HG03175 (cell line): Measurements from ENCODE around the gene TMA7B.

Experiments used
- ATAC-seq: cut with Tn5 transposase; IDR thresholded peaks from one replicate; pipeline ENCODE4 v1.9.1; 2021; ENCODE audit warnings: mild to moderate bottlenecking, moderate library complexity; ENCODE audit not compliant: unreplicated experiment

The TMA7B gene

DNA sequence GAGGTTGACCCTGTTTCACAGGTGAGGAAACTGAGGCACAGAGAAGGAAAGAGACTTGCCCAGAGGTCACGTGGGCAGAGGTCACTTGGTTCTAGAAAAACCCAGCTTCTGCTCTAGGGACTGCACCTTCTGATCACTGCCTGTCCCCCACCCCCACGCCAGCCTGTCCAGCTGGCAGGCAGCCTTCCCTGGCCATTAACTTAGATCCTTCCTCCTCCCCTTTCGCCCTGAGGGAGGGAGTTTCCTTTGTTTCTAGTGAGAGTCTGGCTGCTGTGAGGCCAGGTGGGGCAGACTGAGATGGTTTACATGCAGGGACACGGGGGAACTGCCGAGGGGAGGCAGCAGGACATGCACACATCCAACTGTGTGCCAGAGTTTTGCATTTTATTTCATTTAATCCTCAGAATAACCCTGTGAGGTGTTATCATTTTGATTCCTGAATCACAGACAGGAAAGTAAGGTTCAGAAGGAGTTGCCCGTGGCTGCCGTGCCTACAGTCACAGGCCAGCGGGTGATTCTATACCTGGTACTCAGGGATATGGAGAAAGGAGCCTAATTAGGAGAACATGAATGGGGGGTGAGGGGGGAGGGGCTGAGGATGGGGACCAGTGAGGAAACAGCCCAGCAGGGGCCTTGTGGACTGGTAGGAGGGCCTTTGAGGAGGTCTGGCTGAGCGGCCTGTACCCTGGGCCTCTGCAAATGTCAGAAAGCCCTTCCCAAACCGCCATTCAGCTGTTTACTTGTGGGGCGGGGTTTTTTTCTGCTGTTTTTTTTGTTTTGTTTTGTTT lies 37.9 kb downstream of the TMA7B start:
- no peak for ATAC-seq

DNA sequence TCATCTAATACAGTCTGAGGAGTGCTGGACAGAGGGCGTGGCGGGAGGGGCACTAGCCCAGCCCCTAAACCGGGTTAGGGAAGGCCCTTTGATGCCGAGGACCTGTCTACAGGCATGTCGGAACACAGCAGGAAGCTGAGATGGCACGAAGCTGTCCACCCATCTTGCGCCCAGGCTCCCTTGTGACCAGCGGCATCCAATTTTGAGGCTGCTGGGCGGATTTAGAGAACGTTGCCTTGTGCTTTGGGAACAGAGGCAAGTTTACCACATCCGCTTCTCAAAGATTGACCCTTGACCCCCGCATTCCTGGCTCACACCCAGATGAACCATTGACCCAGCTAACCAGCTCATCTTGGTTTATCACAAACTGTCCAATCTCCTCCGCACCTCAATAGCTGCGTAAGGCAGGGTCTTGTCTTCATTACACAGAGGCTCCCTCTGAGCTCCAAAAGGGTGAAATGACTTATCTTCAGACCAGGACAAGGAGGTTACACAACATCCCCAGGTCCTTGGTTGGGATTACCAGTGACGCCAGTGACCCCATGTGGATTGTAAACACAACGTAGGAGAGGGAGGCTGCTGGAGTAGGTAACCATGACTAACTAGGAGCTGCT lies 39.1 kb downstream of the TMA7B start:
- ATAC-seq = no peak

DNA sequence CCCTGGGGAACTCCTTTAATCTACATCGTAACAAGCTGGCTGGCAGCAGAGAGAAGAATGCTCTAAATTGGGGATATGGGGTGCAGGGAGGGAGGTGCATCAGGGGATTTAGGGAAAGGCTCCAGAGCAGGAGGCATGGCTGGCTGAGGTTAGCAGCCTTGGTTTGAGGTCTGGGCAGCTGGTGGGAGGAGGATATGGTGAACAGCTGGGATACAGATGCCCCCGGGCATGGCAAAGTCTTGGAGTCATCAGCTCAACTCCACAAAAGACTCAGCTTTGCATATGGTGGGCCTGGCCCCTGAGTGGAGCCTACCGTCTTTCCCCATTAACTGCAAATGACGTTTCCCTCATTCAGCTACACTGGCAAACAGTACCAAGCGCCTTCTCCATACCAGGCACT lies 40.0 kb downstream of the TMA7B start:
- no peak for ATAC-seq

DNA sequence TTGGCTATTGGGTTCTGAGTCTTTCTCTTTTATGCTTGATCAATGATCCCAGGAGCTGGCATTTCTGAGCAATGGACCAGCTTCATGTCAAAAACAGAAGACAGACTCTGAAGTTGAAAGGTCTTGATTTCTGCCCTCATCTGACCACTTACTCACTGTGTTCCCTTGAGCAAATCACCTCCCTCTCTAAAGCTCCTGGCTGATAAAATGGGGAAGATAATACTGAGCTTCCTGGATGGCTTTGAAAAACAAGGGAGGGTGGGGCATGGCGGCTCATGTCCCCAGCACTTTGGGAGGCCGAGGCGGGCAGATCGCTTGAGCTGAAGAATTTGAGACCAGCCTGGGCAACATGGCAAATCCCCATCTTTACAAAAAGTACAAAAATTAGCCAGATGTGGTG lies 40.9 kb downstream of the TMA7B start:
- ATAC-seq = no peak

DNA sequence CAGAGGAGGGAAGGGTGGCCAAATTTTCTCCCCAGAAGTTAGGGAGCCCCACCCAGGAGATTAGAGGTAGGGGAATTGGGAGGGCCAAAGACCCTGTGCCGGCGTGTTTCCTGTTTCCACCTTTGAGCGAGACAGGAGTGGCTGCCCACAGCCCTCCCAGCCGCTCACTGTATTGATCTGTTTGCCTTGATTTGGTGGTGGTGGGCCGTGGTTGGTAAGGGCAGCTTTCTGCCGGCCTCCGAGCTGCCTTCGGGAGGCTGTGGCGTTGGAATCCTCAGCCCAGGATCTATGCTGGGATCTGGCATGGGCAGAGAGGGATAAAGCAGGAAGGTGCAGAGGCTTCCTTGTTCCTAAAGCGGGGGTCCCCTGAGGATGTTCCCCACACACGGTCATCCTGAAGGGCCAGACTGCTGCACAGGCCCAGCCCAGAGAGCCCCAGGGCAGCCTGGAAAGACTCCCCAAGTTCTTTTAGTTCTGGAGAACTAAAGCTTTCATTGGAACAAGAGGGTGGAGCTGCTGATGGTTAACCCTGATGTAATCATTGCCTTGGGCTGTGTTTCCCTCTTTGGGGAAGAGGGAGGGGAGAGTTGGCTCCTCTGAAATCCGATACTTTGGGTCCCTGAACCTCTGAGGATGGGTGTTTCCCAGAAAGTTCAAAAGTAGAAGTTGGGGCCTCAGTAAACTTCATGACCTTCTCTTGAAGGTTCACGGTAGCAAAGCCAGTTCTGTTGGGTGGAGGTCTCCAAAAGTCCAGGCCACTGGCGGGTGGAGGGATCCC lies 41.8 kb downstream of the TMA7B start:
- ATAC-seq = no peak

DNA sequence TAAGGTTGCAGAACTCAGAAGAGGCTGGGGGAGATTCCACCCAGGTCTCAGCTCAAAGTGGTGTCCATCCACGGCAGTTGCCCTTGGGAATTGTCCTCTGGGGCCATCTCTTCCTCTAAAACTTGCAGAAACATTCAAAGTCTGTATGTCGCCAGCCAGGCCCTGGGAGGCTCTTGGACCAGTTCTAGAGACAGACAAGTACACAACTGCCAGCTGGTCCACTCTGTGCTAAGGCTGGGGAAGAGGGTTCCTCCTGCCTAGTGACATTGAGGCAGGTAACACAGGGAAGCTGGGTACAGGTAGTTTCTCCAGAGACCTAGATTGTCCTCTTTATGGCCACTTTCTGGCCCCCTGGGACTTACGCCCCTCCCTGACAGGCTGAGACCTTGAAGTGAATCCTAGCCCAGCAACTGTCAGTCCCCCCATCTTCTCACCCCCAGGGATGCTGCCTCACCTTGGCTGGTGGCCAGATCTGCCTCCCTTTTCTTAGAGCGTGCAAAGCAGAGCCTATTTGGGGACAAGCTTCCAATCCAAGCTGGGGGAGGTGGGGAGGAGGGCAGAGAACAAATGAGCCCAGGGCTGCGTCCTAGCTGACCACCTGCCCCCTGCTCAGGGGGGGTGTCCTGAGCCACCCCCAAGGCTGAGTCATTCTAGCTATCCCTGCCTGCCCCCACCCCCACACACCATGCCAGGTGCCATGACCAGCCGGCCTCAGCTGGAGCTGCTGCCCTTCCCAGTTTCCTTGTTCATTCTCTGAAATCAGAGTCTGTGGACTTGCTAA lies 42.9 kb downstream of the TMA7B start:
- no peak for ATAC-seq

DNA sequence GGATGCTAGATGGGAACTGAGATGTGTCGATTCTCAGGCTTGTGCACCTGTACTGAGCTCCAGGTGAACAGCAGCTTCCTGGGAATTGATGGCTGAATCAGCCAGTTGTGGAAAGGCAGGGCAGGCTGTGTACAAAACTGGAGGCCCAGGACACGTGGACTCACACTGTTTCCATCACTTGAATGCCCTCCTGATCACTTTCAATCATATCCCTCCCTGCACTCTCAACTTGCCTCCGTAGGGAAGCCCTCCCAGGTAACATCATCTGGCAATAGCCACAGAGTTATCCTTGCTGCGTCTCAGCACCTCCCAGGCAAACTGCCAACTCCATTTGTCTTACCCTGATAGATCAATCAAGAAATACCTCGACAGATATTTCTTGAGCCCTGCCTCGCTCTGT lies 44.6 kb downstream of the TMA7B start:
- ATAC-seq = no peak

DNA sequence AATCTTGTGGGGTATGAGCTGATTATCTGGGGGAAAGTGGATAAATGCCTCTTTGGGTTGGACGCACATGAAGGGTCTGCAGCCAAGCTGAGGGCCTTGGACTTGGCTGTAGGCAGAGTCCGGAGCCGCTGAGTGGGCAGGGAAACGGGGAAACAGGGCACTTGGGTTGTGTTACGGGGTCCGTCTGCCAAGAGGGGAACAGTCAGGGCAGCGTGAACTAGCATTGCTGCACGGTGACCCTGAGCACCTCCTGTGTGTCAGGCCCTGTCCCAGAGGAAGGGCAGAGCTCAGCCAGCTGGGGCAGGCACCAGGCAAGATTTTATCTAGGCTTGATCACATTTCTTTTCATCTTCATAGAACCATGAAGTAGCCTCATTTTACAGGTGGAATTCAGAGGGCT lies 46.4 kb downstream of the TMA7B start:
- no peak for ATAC-seq

DNA sequence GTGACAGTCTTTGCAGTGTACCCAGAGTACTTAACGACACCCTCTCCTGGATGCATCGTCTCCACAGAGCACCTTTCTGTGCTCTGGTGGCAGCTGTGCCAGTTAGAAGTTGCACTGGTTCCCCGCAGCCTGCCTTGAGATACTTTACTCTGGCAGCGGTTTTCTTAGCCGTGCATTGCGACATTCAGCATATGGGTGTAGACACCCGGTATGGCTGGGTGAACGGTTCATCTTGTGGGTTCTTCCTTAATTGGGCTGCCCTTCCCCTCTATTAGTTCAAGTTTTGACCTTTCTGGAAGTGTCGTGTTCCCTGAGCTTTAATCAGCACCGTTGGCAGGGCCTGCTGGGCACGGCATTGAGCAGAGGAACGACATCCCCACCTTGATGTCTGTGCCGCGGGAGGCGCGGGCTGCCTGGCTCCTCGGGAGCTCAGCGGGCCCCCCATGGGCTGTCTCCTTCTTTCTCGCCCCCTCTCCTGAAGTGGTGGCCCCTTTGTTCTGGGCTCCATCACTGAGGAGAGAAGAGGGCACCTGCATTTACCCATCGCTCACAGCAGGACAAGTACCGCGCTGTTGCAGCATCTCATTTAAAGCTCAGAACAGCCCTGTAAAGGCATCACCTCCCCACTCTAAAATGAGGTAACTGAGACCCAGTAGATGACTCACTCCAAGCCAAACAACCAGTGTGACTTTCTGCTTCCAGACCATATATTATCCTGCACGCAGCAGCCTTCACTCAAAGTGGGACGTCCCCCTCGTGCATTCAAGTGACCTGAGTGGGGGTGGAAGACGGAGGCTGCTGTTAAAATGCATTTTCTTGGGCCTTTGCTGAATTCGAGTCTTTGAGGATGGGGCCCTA lies 47.9 kb downstream of the TMA7B start:
- no peak for ATAC-seq

DNA sequence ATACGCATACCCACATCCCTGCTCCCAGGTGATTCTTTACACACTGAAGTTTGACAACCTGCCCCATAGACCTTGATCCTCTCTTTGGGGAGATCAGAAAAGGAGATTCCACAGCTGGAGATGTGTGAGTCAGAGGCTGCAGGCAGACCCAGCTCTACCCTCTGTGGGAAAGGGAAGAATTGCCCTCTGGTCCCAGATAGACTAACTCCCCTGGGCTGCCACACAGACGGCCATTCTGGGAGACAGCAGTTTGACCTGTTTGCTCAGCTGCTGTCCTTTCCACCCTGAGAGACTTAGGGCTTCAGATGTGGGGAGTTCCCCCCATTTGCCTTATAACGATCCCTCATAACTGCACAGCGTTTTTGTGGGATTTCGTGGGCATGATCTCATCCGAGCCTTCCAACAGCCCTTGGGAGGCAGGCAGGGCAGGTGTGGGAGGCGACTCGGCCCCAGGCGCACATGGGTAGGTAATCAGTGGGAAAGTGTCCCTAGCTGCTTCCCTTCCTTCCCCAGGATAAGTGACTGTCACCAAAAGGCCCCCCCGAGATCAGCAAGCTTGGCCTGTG lies 48.6 kb downstream of the TMA7B start:
- no peak for ATAC-seq

DNA sequence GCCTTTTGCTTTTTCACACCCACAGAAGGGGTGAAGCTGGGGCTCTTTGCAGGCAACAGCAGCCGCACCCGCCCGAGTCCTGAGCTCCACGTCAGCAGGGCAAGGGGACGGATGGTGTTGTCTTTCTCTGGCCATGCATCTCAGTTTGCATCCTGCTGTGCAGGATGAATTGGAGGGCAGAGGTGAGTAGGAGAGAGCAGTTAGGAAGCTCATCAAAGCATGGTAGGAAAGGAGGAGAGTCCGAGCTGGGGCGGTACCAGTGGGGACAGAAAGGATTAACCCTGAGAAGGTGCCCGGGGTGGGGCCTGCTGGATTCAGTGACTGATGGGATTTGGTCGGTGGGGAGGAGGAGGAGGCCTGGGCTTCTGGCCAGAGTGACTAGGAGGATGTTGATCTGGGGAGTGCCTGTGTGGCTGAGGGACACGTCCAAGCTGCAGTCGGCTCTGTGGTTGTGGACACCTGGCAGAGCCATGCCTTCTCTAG lies 49.1 kb downstream of the TMA7B start:
- ATAC-seq = no peak

DNA sequence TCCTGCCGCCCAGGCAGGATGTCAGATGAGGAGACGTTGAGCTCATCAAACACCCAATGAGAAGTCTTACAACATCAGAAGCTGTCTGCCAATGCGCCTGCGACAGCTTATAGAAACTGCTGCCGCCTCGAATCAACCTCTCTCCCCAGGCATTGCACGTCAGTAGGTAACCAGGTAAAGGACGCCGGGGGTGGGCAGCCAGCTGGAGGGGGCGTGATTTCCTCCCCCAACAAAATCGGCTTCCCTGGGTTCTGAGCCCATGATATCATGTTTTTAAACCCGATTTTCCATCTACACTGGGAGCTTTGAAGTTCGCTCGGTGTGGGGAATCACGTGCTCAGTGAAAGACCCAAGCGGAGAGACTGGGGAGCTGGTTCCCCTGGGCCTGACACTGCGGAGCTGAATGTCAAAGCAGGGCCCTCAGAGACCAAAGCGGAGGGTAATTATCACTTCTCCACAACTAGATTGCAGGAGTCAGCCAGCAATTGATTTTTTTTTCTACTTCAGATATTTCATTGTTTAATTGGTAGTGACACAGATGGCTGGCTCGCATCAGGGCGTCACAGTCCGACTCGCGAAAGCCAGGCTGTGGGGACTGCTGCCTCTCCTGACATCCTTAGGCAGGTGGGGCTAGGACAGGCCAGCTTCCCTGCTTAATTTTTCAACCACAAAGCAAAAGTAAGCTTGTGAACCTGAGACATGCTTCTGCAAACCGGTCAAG lies 49.9 kb downstream of the TMA7B start:
- no peak for ATAC-seq

DNA sequence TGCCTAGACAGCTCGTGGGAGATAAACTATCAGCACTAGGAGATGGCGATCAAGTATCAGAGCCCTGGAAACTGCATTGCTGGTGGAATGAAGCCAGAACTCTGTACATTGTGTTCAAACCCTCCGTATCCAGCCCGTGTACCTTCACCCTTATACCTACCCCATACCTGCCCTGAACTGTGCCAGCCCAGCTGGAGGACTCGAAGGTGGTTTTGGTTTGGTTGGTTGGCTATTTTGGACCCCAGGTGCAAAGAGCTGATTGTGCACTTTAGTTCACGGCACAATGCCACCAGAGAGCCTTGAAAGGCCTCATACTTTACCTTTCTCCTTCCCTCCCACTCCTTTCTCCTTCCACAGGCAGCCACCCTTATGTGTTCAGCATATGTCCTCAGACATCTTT lies 50.5 kb downstream of the TMA7B start:
- ATAC-seq = no peak
